ENCODE results near the gene MAP3K3. TPM values are rescaled to one million over a fixed set of nuclear protein-coding genes. Genes with fewer than 3 reads are reported as not detected.

MAP3K3 gene
- total RNA-seq, 1 experiment from 2014 or later: 24.3 TPM

GRCh38 chr17:63596856-63597586 lies 25.2 kb upstream of the MAP3K3 start:
- H2BK12ac ChIP-seq (ENCODE audit: insufficient read length, low read depth, low read length): no peak overlapping the region
- peaks cover 9 to 16% of the 10 kb centered on the region in 2 experiments for H3K4me1 Mint-ChIP-seq
- H3K4me3 Mint-ChIP-seq: no peak overlapping the region
- no peaks in the 10 kb centered on the region for H3K9me3 ChIP-seq (ENCODE audit: control insufficient read depth, low read depth, low read length)
- H3K27me3 Mint-ChIP-seq (ENCODE audit: low read depth): no peaks in the 10 kb centered on the region
- no peaks in the 10 kb centered on the region for H3K4me1 ChIP-seq (ENCODE audit: insufficient read depth, low read length)
- no peak overlapping the region for H2AK5ac ChIP-seq (ENCODE audit: insufficient read length, low read length)
- H3K9me3 Mint-ChIP-seq: no peaks in the 10 kb centered on the region
- no peak for DNase-seq
- H3K79me2 ChIP-seq (ENCODE audit: insufficient read depth, low read length): no peaks in the 10 kb centered on the region
- H3K4me2 ChIP-seq (ENCODE audit: insufficient read depth, insufficient read length, low read length): no peak overlapping the region
- H3K27me3 ChIP-seq (ENCODE audit: insufficient read depth, low read length): no peaks in the 10 kb centered on the region
- TF ChIP-seq CTCF (conservative IDR thresholded peaks at IDR 0.05): no peak
- H4K91ac ChIP-seq (ENCODE audit: insufficient read length, low read depth, low read length): no peak overlapping the region
- no peak overlapping the region for H3K27ac Mint-ChIP-seq
- H3K23ac ChIP-seq (ENCODE audit: insufficient read length, low read depth, low read length): no peak overlapping the region
- peaks cover 0 to 4% (median 0%) of the 10 kb centered on the region in 3 experiments; a peak in 1 of 7 replicates for H3K36me3 Mint-ChIP-seq (ENCODE audit: insufficient read depth in 1 of 3, low read depth in 3 of 3)
- H3K79me1 ChIP-seq (ENCODE audit: insufficient read depth, low read depth, low read length, poor library complexity, severe bottlenecking): no peaks in the 10 kb centered on the region
- no peak overlapping the region for H2BK120ac ChIP-seq (ENCODE audit: low read depth, low read length, poor library complexity, severe bottlenecking)
- H3K23me2 ChIP-seq (ENCODE audit: insufficient read length, low read depth, low read length, poor library complexity, severe bottlenecking): no peaks in the 10 kb centered on the region
- no peak overlapping the region for H4K5ac ChIP-seq (ENCODE audit: insufficient read length, low read depth, low read length)
- H3K14ac ChIP-seq (ENCODE audit: insufficient read depth, low read length): no peak overlapping the region
- no peak overlapping the region for H2AFZ ChIP-seq (ENCODE audit: low read length)
- WGBS (ENCODE audit: extremely low coverage, insufficient read length, low lambda C conversion rate): no CpG with 5 or more reads among the region's 6 CpGs
- H2BK20ac ChIP-seq (ENCODE audit: low read depth, low read length, poor library complexity, severe bottlenecking): no peak overlapping the region
- no peak overlapping the region for H4K8ac ChIP-seq (replicated peaks; ENCODE audit: insufficient read length, low read depth, low read length)
- no peak overlapping the region for H3K4ac ChIP-seq (ENCODE audit: low read depth, low read length)
- H3K56ac ChIP-seq (ENCODE audit: insufficient read length, low read depth, low read length): no peak overlapping the region
- H2BK5ac ChIP-seq (ENCODE audit: insufficient read length, low read length): no peak overlapping the region
- no peak overlapping the region for H3K27ac ChIP-seq (ENCODE audit: insufficient read length, low read depth, low read length)
- no peak overlapping the region for H3T11ph ChIP-seq (ENCODE audit: low read length)
- no peak overlapping the region for H2BK15ac ChIP-seq (ENCODE audit: low read depth, low read length)
- H3K18ac ChIP-seq (ENCODE audit: insufficient read length, low read depth, low read length): no peak overlapping the region
- no peak overlapping the region for H3K9ac ChIP-seq (ENCODE audit: extremely low read depth, insufficient read length, low read length)
- no peaks in the 10 kb centered on the region for H4K20me1 ChIP-seq (ENCODE audit: control insufficient read depth, insufficient read depth, insufficient read length)
